Esophagus squamous epithelium (tissue), 5 donors: ENCODE results near the gene ZNF384. TPM values are rescaled to one million over a fixed set of nuclear protein-coding genes. Genes with fewer than 3 reads are reported as not detected.

Source experiments
- DNase-seq: peaks from one replicate; lab custom pipeline; 2025; lab: John Stamatoyannopoulos, UW
- H3K27ac ChIP-seq, 4 donors: fragments of 200-600 bp; sonication (generic); one replicate each; pipeline ENCODE4 v1.5.1; 2016 to 2019; ENCODE audit warnings: mild to moderate bottlenecking in 1 of 4
- H3K27me3 ChIP-seq, 4 donors: fragments of 200-600 bp; sonication (generic); 1 replicate in 3 of 4; 2 replicates in 1 of 4; pipeline versions ENCODE4 v1.5.1 to v1.6.0; 2017 to 2021; ENCODE audit warnings: antibody characterized with exemption in 1 of 4
- H3K36me3 ChIP-seq, 3 donors: fragments of 200-600 bp; sonication (generic); one replicate each; pipeline ENCODE4 v1.5.1; 2016 to 2019
- H3K4me1 ChIP-seq, 3 donors: fragments of 200-600 bp; sonication (generic); one replicate each; pipeline ENCODE4 v1.5.1; 2017 to 2019
- H3K4me3 ChIP-seq, 4 donors: fragments of 200-600 bp; sonication (generic); 1 replicate in 3 of 4; 2 replicates in 1 of 4; pipeline ENCODE4 v1.5.1; 2016 to 2019; ENCODE audit warnings: mild to moderate bottlenecking in 2 of 4, moderate library complexity in 1 of 4
- H3K9me3 ChIP-seq, 3 donors: fragments of 200-600 bp; sonication (generic); one replicate each; pipeline ENCODE4 v1.5.1; 2016 to 2019
- CTCF ChIP-seq, 6 experiments: fragments of 450-650 bp in 4 of 6; fragments of 200-600 bp in 2 of 6; sonication (generic) in 2 of 6; IDR thresholded peaks; one replicate each; pipeline ENCODE4 v1.5.1; 2016 to 2019; ENCODE audit warnings: antibody characterized with exemption in 6 of 6, mild to moderate bottlenecking in 4 of 6, moderate library complexity in 4 of 6
- POLR2A ChIP-seq, 4 donors: fragments of 450-650 bp; IDR thresholded peaks; one replicate each; pipeline ENCODE4 v1.6.1; 2017; ENCODE audit warnings: antibody characterized with exemption in 4 of 4, mild to moderate bottlenecking in 4 of 4, moderate library complexity in 3 of 4
- WGBS, 2 donors: methylation state at CpG; one replicate each; pipeline ENCODE4 v1.1.5; 2018; 5-methylcytosine and 5-hydroxymethylcytosine counted together
- intact Hi-C: fragments of 100-400 bp; cut with DNase I; formaldehyde crosslinking; loops from one replicate; pipeline ENCODE4 v1.15.0; 2022
- total RNA-seq, 4 donors: library from RNA; depleted of rRNA; stranded (reverse); fragments of >200 nt; gene quantifications; one replicate each; pipeline ENCODE4 v1.1.0, GENCODE V29; 2016
- donor health status: DM: yes; HTN: yes; CAD: no.

Gene ZNF384
- total RNA-seq, 4 donors from 2014 or later: 19.6 to 36.2 (median 26.8) TPM

DNA sequence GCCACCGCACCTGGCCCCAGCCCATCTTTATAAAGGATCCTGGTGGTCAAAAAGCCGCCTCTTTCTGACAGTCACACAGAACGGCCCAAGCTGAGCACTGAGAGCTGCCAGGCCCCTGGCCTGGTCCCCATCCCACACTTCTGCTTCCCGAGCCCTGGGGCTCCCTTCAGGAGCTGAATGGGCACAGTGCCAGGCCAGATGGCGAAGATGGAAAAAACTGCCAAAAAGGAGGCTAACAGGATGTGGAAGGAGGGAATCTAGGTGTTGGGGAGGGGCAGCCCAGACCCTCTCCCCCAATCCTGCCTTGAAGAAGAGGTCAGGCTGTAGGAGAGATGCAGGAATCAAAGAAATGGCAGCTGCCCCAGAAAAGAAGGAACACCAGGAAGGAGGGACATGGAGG lies 58.4 kb downstream of the ZNF384 start:
- DNase-seq: no peak
- TF ChIP-seq CTCF (IDR thresholded peaks at IDR 0.05) (no peak), POLR2A (IDR thresholded peaks at IDR 0.05) (no peak)
- Histone ChIP-seq H3K4me3 (no peak overlapping the region), H3K27me3 (no peaks in the 10 kb centered on the region), H3K27ac (peak overlapping the region in 1 of 4 donors; percentile 60), H3K36me3 (peaks cover 0 to 10% (median 0%) of the 10 kb centered on the region in 3 donors), H3K9me3 (no peaks in the 10 kb centered on the region), H3K4me1 (peaks cover 15 to 67% (median 16%) of the 10 kb centered on the region in 3 donors)
- 20 to 38% methylated on average over 1 to 5 of the region's 5 CpGs for WGBS, 2 donors
- intact Hi-C loops: no loop called here

DNA sequence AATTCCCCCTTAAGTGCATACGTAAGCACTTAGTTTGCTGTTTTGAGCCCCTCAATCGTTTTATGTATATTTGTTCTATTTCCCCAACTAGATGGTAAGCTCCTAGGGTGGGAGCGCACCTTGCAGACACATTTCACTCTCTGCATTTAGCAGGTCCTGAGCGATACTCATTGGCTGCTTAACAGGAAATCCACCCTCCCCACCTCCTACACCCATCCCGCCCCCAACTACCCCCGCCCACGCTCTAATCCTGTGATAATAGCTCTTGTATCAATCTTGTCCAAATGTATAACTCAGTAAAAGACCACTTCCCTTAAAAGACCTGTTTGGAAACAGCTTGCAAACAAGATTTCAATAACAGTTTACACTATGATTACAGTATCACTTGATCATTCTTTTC lies 61.6 kb downstream of the ZNF384 start:
- peaks cover 0 to 37% (median 1%) of the 10 kb centered on the region in 3 donors for H3K4me1 ChIP-seq
- no peaks in the 10 kb centered on the region for H3K9me3 ChIP-seq
- no peaks in the 10 kb centered on the region for H3K27me3 ChIP-seq
- no peak for TF ChIP-seq POLR2A (IDR thresholded peaks at IDR 0.05)
- no peak for TF ChIP-seq CTCF (IDR thresholded peaks at IDR 0.05)
- peaks cover 0 to 16% (median 0%) of the 10 kb centered on the region in 3 donors for H3K36me3 ChIP-seq
- peak overlapping the region in 2 of 4 donors; percentile 4 to 10 for H3K4me3 ChIP-seq
- 49 to 57% methylated on average over 7 of the region's 7 CpGs for WGBS, 2 donors
- intact Hi-C loops: no loop called here
- no peak overlapping the region for H3K27ac ChIP-seq
- no peak for DNase-seq

- H3K9me3 ChIP-seq: no peaks in the 10 kb centered on the region
- peaks cover 0 to 29% (median 0%) of the 10 kb centered on the region in 3 donors for H3K4me1 ChIP-seq
- no peak for DNase-seq
- no peaks in the 10 kb centered on the region for H3K27me3 ChIP-seq
- intact Hi-C loops: no loop called here
- no peak overlapping the region for H3K27ac ChIP-seq
- no peak overlapping the region for H3K4me3 ChIP-seq
- TF ChIP-seq POLR2A (IDR thresholded peaks at IDR 0.05): no peak
- no peak for TF ChIP-seq CTCF (IDR thresholded peaks at IDR 0.05)
- H3K36me3 ChIP-seq: peaks cover 0 to 16% (median 0%) of the 10 kb centered on the region in 3 donors
- WGBS, 2 donors: 82 to 90% methylated on average over 8 of the region's 8 CpGs
Observed at GRCh38 chr12:6626654-6627283, 62.4 kb downstream of the ZNF384 start.

GRCh38 chr12:6620885-6621274 lies 68.3 kb downstream of the ZNF384 start:
- Histone ChIP-seq H3K9me3 (no peaks in the 10 kb centered on the region), H3K36me3 (peaks cover 0 to 32% (median 10%) of the 10 kb centered on the region in 3 donors), H3K4me3 (peak overlapping the region in 2 of 4 donors; percentile 14 to 49), H3K27ac (no peak overlapping the region), H3K27me3 (peaks cover 0 to 11% (median 0%) of the 10 kb centered on the region in 4 donors), H3K4me1 (peaks cover 0 to 12% (median 0%) of the 10 kb centered on the region in 3 donors)
- TF ChIP-seq POLR2A (IDR thresholded peaks at IDR 0.05): no peak
- no peak for TF ChIP-seq CTCF (IDR thresholded peaks at IDR 0.05)
- intact Hi-C loops: no loop called here
- no peak for DNase-seq
- 87 to 91% methylated on average over 22 to 29 of the region's 29 CpGs for WGBS, 2 donors

DNA sequence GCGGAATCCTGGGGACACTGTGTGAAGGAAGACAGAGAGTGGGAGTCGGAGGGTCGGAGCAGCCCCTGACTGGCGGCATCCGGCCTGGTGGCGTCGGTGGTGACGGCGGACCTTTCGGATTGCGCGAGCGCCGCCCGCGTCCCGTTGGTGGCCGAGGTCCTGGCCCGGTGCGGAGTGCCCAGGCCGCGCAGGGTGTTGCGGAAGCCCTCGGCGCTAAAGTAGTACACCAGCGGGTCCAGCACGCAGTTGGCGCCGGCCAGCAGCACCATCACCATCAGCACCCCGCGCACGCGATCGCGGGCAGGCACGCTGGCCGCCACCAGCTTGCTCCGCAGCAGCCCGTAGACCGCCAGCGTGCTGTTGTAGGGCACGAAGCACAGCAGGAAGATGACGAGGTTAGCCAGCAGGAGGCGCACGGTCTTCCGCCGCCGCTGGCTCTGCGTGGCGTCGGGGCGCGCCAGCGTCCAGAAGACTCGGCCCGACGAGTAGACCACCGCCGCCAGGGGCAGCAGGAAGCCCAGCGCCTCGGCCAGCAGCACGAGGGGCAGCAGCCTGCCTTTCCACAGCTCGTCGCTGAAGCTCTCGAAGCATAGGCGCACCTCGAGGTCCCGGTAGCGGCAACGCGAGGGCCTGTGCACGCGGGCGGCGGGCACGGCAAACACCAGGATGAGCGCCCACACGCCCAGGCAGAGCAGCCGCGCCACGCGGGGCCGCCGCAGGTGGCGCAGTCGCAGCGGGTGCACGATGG lies 68.9 kb downstream of the ZNF384 start:
- DNase-seq: no peak
- 33 to 75% methylated on average over 10 to 43 of the region's 88 CpGs for WGBS, 2 donors
- TF ChIP-seq CTCF (IDR thresholded peaks at IDR 0.05) (peak in 4 of 6 experiments; percentile 12 to 45 (median 30)), POLR2A (IDR thresholded peaks at IDR 0.05) (no peak)
- intact Hi-C loops: no loop called here
- no peak overlapping the region for H3K27ac ChIP-seq
- peaks cover 0 to 32% (median 10%) of the 10 kb centered on the region in 3 donors for H3K36me3 ChIP-seq
- no peaks in the 10 kb centered on the region for H3K9me3 ChIP-seq
- peaks cover 0 to 11% (median 0%) of the 10 kb centered on the region in 4 donors for H3K27me3 ChIP-seq
- peak overlapping the region in 2 of 4 donors; percentile 14 to 49 for H3K4me3 ChIP-seq
- H3K4me1 ChIP-seq: peaks cover 0 to 9% (median 0%) of the 10 kb centered on the region in 3 donors
